K562 (cell line): ENCODE data around the gene IKBKE. TPM values are rescaled to one million over a fixed set of nuclear protein-coding genes. Genes with fewer than 3 reads are reported as not detected.
A peak's percentile ranks its signal among the peaks of the same experiment; 100 is the strongest.

ENCODE experiments used
- ATAC-seq: fragments of 200-7000 bp; cut with Tn5 transposase; 3 replicates; pipeline ENCODE4 v1.9.1; 2020; ENCODE audit warnings: moderate library complexity
- BruUV-seq: library from RNA; stranded (reverse); fragments of 400-500 nt; replicated peaks from 2 replicates; lab custom pipeline; 2021; lab: Mats Ljungman, UMichigan
- CTCF ChIA-PET: fragments of 300-600 bp; formaldehyde crosslinking; extraction: SDS; loops from one replicate; lab custom pipeline; 2021; ENCODE audit warnings: low intra/inter-chr PET ratio; lab: Yijun Ruan, JAX
- POLR2A ChIA-PET: fragments of 300-600, 350-650 bp; sonication (Branson Sonifier 250); formaldehyde crosslinking; extraction: SDS; loops from one replicate; lab custom pipeline; 2021; ENCODE audit warnings: antibody characterized with exemption, inconsistent platforms; lab: Yijun Ruan, JAX
- DNase-seq, 4 experiments: peaks; one replicate each; pipeline versions ENCODE4 v3.0.0 to v3.0.0-alpha.2; 2011 to 2018; ENCODE audit warnings: low spot score in 3 of 4, mixed read lengths in 3 of 4; ENCODE audit errors: extremely low read depth in 1 of 4
- FAIRE-seq: peaks from 2 replicates; lab custom pipeline; 2011; peaks lifted over from hg19 to GRCh38; lab: Jason Lieb, UNC
- H2AFZ ChIP-seq: 2 replicates; pipeline ENCODE4 v1.6.0; 2011; ENCODE audit warnings: low read depth, low read length, control low read depth, inconsistent platforms
- H3K27ac ChIP-seq: fragments of 200-600 bp; 3 replicates; pipeline ENCODE4 v1.8.0; 2011; ENCODE audit warnings: low read depth, mild to moderate bottlenecking, control low read depth, inconsistent platforms, low read length, moderate library complexity, mixed read lengths; ENCODE audit errors: extremely low read depth
- H3K27me3 ChIP-seq, 2 experiments: fragments of 300-600 bp in 1 of 2; 2 replicates in 1 of 2; 3 replicates in 1 of 2; pipeline versions ENCODE4 v1.6.0 to v1.8.0; 2011; ENCODE audit warnings: inconsistent platforms in 2 of 2, low read length in 2 of 2, mild to moderate bottlenecking in 1 of 2, mixed read lengths in 1 of 2, moderate library complexity in 1 of 2; ENCODE audit not compliant: control insufficient read depth in 2 of 2, insufficient read depth in 2 of 2
- H3K36me3 ChIP-seq: fragments of 300-600 bp; 3 replicates; pipeline ENCODE4 v1.8.0; 2011; ENCODE audit warnings: mild to moderate bottlenecking, low read length, inconsistent platforms; ENCODE audit not compliant: control insufficient read depth, insufficient read depth
- H3K4me1 ChIP-seq, 2 experiments: fragments of 200-600 bp in 1 of 2; replicated peaks in 1 of 2; 2 replicates in 1 of 2; 3 replicates in 1 of 2; pipeline versions ENCODE4 v1.5.1 to v1.8.0; 2011; ENCODE audit warnings: inconsistent platforms in 2 of 2, low read length in 2 of 2, mild to moderate bottlenecking in 1 of 2, mixed read lengths in 1 of 2, moderate library complexity in 1 of 2; ENCODE audit not compliant: control insufficient read depth in 2 of 2, insufficient read depth in 2 of 2
- H3K4me2 ChIP-seq: 2 replicates; pipeline ENCODE4 v1.6.1; 2011; ENCODE audit warnings: low read length, control low read depth, inconsistent platforms, mixed read lengths; ENCODE audit not compliant: insufficient read depth
- H3K4me3 ChIP-seq: fragments of 200-600 bp; sonication (generic), shearing (Covaris generic); 2 replicates; pipeline ENCODE4 v1.5.1; 2016; ENCODE audit warnings: control low read depth, inconsistent platforms
- H3K79me2 ChIP-seq: fragments of 200-600 bp; 3 replicates; pipeline ENCODE4 v1.8.0; 2011; ENCODE audit warnings: low read length, inconsistent platforms; ENCODE audit not compliant: control insufficient read depth, insufficient read depth
- H3K9ac ChIP-seq, 2 experiments: 2 replicates each; pipeline versions ENCODE4 v1.6.0 to v1.6.1; 2011; ENCODE audit warnings: low read depth in 2 of 2, low read length in 2 of 2, control low read depth in 1 of 2, inconsistent platforms in 1 of 2, mild to moderate bottlenecking in 1 of 2, mixed read lengths in 1 of 2; ENCODE audit not compliant: insufficient read depth in 1 of 2
- H3K9me1 ChIP-seq: one replicate; pipeline ENCODE4 v1.6.0; 2011; ENCODE audit warnings: inconsistent platforms, mild to moderate bottlenecking, low read length, moderate library complexity; ENCODE audit not compliant: control insufficient read depth, insufficient read depth
- H3K9me3 ChIP-seq: replicated peaks from 2 replicates; pipeline ENCODE4 v1.5.1; 2011; ENCODE audit warnings: low read depth, low read length, inconsistent platforms; ENCODE audit not compliant: control insufficient read depth, insufficient read depth
- H4K20me1 ChIP-seq: replicated peaks from 2 replicates; pipeline ENCODE4 v1.6.1; 2011; ENCODE audit warnings: low read length, inconsistent platforms, mixed read lengths; ENCODE audit not compliant: control insufficient read depth, insufficient read depth
- BRF2 ChIP-seq: IDR thresholded peaks from 3 replicates; pipeline ENCODE4 v1.6.1; 2011; ENCODE audit warnings: borderline replicate concordance, mild to moderate bottlenecking; ENCODE audit not compliant: insufficient read length, insufficient read depth
- CEBPG ChIP-seq, 3 experiments: fragments of 200-800 bp in 1 of 3; sonication (Bioruptor generic) in 1 of 3; sonication (generic) in 1 of 3; formaldehyde crosslinking in 1 of 3; IDR thresholded peaks in 2 of 3; conservative IDR thresholded peaks in 1 of 3; 2 replicates each; pipeline versions ENCODE4 v1.6.1 to v1.8.0; 2016 to 2022; ENCODE audit warnings: missing compliant biosample characterization in 2 of 3, missing genetic modification characterization in 2 of 3, mild to moderate bottlenecking in 1 of 3, missing genetic modification reagents in 1 of 3
- CGGBP1 ChIP-seq: fragments of 250-450 bp; sonication (Bioruptor Pico); IDR thresholded peaks from 2 replicates; pipeline ENCODE4 v1.9.0; 2021; ENCODE audit warnings: mild to moderate bottlenecking
- ELF2 ChIP-seq: fragments of 250-450 bp; sonication (Bioruptor Pico); IDR thresholded peaks from 2 replicates; pipeline ENCODE4 v1.5.0; 2021; ENCODE audit warnings: mild to moderate bottlenecking
- EWSR1 ChIP-seq: fragments of 450-650 bp; IDR thresholded peaks from 2 replicates; pipeline ENCODE4 v1.6.1; 2018; ENCODE audit warnings: borderline replicate concordance, mild to moderate bottlenecking, low read depth, moderate library complexity; ENCODE audit not compliant: partially characterized antibody
- FOXM1 ChIP-seq, 2 experiments: fragments of 450-650 bp in 1 of 2; sonication (generic) in 1 of 2; formaldehyde crosslinking in 1 of 2; IDR thresholded peaks; 2 replicates each; pipeline versions ENCODE4 v1.6.1 to v1.9.0; 2017 to 2022; ENCODE audit warnings: low read depth in 2 of 2, mild to moderate bottlenecking in 2 of 2, missing genetic modification reagents in 1 of 2, moderate library complexity in 1 of 2
- NONO ChIP-seq, 2 experiments: fragments of 200-400 bp in 1 of 2; fragments of 450-650 bp in 1 of 2; formaldehyde crosslinking in 1 of 2; IDR thresholded peaks; 2 replicates each; pipeline ENCODE4 v1.6.1; 2017; ENCODE audit warnings: low read depth in 2 of 2, mild to moderate bottlenecking in 2 of 2, moderate library complexity in 2 of 2, low read length in 1 of 2
- ZKSCAN8 ChIP-seq: fragments of 200-800 bp; sonication (Bioruptor generic); IDR thresholded peaks from 2 replicates; pipeline ENCODE4 v1.6.1; 2016; ENCODE audit warnings: missing genetic modification characterization, missing compliant biosample characterization
- ZNF609 ChIP-seq: sonication (generic); formaldehyde crosslinking; IDR thresholded peaks from 2 replicates; pipeline ENCODE4 v1.8.1; 2023; ENCODE audit warnings: missing genetic modification reagents, mild to moderate bottlenecking, borderline replicate concordance
- WGBS: fragments of 100-300 bp; shearing (Covaris generic); methylation state at CpG from one replicate; pipeline ENCODE4 v1.1.6; 2016; ENCODE audit warnings: low coverage, mixed read lengths; ENCODE audit not compliant: insufficient coverage; ENCODE audit errors: missing lambda C conversion rate; 5-methylcytosine and 5-hydroxymethylcytosine counted together
- in situ Hi-C: fragments of 300-500 bp; cut with MboI; formaldehyde crosslinking; loops from 4 replicates; pipeline ENCODE4 v1.15.0; 2018; ENCODE audit warnings: inconsistent platforms, mixed read lengths
- intact Hi-C: fragments of 100-400 bp; cut with micrococcal nuclease; formaldehyde crosslinking; loops from 2 replicates; pipeline ENCODE4 v1.14.2; 2022
- polyA plus RNA-seq, 8 experiments: library from polyadenylated mRNA; depleted of rRNA in 4 of 8; stranded (reverse) in 5 of 8; unstranded in 3 of 8; fragments of >200 nt; fragmentation: Nextera tagmentation in 2 of 8; fragmentation: Illumina TruSeq in 1 of 8; extraction: Ambion mirVana in 2 of 8; extraction: Trizol in 1 of 8; gene quantifications; 2 replicates each; pipeline versions ENCODE4 v1.2.1 to v1.2.3, GENCODE V29; 2011 to 2014; ENCODE audit warnings: inconsistent platforms in 1 of 8, missing spikeins in 1 of 8
- total RNA-seq, 7 experiments: library from RNA; depleted of rRNA in 6 of 7; stranded (reverse); fragments of >200 nt in 6 of 7; fragmentation: Illumina TruSeq in 2 of 7; extraction: Trizol in 2 of 7; gene quantifications; 2 replicates each; pipeline versions ENCODE4 v1.2.1 to v1.2.3, GENCODE V29; 2011 to 2021; ENCODE audit warnings: low replicate concordance in 1 of 7

The IKBKE gene
- total and polyA plus RNA-seq, 9 of the 15 experiments (the other 6 are each of a cell fraction or from before 2014, with no cell fraction given) = 2.3 to 9.0 (median 4.8) TPM

- Histone ChIP-seq H3K4me1 (peaks cover 19 to 26% of the 10 kb centered on the region in 2 experiments), H3K9me1 (no peaks in the 10 kb centered on the region), H3K36me3 (no peaks in the 10 kb centered on the region), H3K4me2 (peak overlapping the region; percentile 14; the same call in 1 of the 2 replicates), H3K27me3 (peaks cover 16 to 35% of the 10 kb centered on the region in 2 experiments; a peak in 4 of 5 replicates), H2AFZ (peak overlapping the region; percentile 46; the same call in 1 of the 2 replicates), H3K9ac (peak overlapping the region in 1 of 2 experiments; percentile 76; a peak in 2 of 4 replicates), H3K27ac (no peak overlapping the region), H3K79me2 (no peaks in the 10 kb centered on the region), H4K20me1 (peaks cover 4% of the 10 kb centered on the region; the same call in 1 of the 2 replicates), H3K9me3 (no peaks in the 10 kb centered on the region), H3K4me3 (peak overlapping the region; percentile 39)
- intact Hi-C loops = no loop called here
- TSS peak; percentile 41 for BruUV-seq
- in situ Hi-C loops = no loop called here
- ChIA-PET POLR2A (no interaction called here), CTCF (no interaction called here)
- DNase-seq (no peak), ATAC-seq (no peak), FAIRE-seq (no peak)
- 28% methylated on average over 15 of the region's 15 CpGs for WGBS
- no peak for TF ChIP-seq EWSR1
- no peak for TF ChIP-seq CGGBP1
- TF ChIP-seq ELF2 = no peak
- TF ChIP-seq ZNF609 = no peak
- TF ChIP-seq CEBPG (CRISPR knock-in tag; IDR thresholded peaks at IDR 0.05) = 0 out of 2 replicates have a peak, but pooled peaks have one; percentile 51
- TF ChIP-seq CEBPG (tag; conservative IDR thresholded peaks at IDR 0.05 in 1 of 2, IDR thresholded peaks at IDR 0.05 in 1 of 2) = no peak
- TF ChIP-seq BRF2 = no peak
- TF ChIP-seq NONO (IDR thresholded peaks at IDR 0.05; ENCODE audit: low read depth in 2 of 2, low read length in 1 of 2) = no peak
- TF ChIP-seq ZKSCAN8 = no peak
- no peak for TF ChIP-seq FOXM1 (IDR thresholded peaks at IDR 0.05; ENCODE audit: low read depth)
- 0 out of 2 replicates have a peak, but pooled peaks have one; percentile 35 for TF ChIP-seq FOXM1 (CRISPR knock-in tag; IDR thresholded peaks at IDR 0.05; ENCODE audit: low read depth)
Observed at GRCh38 chr1:206508130-206508889, 38.0 kb downstream of the IKBKE start.
